Thyroid gland (tissue), 4 donors: ENCODE measurements around the gene BCL2L11.

ENCODE experiments used
- POLR2A ChIP-seq, 2 donors: fragments of 450-650 bp; IDR thresholded peaks; one replicate each; pipeline ENCODE4 v1.6.1; 2017; ENCODE audit warnings: antibody characterized with exemption in 2 of 2, mild to moderate bottlenecking in 2 of 2, moderate library complexity in 1 of 2
- TF ChIP-seq, protein P1 (sequence below), 6 experiments: fragments of 200-600 bp in 3 of 6; fragments of 450-650 bp in 3 of 6; sonication (generic) in 3 of 6; IDR thresholded peaks; one replicate each; pipeline ENCODE4 v1.5.1; 2016 to 2019; ENCODE audit warnings: antibody characterized with exemption in 6 of 6, mild to moderate bottlenecking in 2 of 6, inconsistent platforms in 1 of 6, moderate library complexity in 1 of 6

DNA sequence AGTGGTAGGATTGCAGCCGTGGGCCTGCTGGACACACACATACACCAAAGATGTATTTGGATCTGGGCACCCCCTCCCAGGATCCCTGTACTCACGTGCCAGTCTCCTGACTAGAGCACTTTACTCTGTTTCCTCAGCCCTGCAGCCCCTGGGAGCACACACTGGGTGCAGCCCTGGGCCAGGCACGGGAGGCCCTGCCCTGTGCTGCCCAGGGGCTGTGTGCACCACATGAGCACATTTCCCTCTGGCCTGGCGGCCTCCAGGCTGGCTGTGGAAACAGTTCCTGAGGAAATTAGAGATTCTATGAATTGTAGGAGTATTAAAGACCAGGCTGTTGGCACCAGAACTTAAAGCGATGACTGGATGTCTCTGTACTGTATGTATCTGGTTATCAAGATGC lies 45.4 kb downstream of the BCL2L11 start:
- TF ChIP-seq, protein P1, sequence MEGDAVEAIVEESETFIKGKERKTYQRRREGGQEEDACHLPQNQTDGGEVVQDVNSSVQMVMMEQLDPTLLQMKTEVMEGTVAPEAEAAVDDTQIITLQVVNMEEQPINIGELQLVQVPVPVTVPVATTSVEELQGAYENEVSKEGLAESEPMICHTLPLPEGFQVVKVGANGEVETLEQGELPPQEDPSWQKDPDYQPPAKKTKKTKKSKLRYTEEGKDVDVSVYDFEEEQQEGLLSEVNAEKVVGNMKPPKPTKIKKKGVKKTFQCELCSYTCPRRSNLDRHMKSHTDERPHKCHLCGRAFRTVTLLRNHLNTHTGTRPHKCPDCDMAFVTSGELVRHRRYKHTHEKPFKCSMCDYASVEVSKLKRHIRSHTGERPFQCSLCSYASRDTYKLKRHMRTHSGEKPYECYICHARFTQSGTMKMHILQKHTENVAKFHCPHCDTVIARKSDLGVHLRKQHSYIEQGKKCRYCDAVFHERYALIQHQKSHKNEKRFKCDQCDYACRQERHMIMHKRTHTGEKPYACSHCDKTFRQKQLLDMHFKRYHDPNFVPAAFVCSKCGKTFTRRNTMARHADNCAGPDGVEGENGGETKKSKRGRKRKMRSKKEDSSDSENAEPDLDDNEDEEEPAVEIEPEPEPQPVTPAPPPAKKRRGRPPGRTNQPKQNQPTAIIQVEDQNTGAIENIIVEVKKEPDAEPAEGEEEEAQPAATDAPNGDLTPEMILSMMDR (IDR thresholded peaks at IDR 0.05) = no peak
- TF ChIP-seq POLR2A (IDR thresholded peaks at IDR 0.05) = no peak
